ENCODE measurements around the gene HIF3A.

Gene HIF3A

DNA sequence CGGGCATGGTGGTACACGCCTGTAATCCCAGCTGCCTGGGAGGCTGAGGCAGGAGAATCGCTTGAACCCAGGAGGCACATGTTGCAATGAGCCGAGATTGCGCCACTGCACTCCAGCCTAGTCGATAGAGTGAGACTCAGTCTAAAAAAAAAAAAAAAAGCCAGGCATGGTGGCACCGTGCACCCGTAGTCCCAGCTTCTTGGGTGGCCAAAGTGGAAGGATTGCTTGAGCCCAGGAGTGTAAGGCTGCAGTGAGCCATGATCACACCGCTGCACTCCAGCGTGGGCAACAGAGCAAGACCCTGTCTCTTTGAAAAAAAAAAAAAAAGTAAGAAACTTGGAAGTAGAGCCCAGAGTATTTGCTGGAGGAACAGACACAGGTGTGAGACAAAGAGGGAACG lies 88.8 kb downstream of the HIF3A start:
- FAIRE-seq = no peak

DNA sequence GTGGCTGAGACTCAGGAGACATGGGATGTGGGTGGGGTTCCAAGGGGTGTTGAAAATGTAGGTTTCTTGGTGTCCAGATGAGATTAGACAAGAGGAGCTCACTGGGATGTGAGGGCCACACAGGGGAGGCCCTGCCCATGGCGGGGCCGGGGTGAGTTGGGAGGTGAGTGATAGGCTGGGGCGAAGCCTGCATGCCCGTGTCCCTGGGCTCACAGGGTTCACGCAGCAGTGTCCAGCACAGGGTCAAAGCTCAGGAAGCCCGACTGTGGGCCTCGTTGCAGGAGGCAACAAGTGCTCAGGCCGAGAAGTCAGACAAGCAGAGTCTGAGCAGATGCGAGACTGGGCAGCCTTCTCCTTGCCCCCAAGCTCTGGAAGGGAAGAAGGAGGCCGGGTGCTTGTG lies 89.3 kb downstream of the HIF3A start:
- no peak for FAIRE-seq

DNA sequence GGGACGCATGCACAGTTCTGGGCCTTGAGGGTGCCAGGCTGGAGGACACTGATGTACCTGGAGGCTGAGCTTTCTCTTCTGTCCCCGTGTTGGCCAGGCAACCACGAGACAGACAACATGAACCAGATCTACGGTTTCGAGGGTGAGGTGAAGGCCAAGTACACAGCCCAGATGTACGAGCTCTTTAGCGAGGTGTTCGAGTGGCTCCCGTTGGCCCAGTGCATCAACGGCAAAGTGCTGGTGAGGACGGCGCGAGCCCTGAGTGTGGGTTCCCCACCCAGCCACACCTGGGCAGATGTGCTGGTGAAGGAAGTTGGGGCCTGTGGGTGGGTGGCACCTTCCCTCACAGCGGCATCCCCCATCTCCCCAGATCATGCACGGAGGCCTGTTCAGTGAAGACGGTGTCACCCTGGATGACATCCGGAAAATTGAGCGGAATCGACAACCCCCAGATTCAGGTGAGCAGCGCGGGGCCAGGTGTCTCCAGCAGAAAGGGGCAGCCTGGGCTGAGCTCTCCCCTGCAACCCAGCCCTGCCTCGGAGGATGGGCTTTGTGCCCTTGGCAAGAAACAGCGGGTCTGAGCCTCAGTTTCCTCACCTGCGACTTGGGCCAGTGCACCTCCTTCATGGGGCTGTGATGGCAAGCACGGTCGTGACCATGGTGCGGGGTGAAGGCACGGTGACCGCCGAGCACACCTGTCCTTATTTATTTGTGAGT lies 90.3 kb downstream of the HIF3A start:
- no peak for FAIRE-seq

DNA sequence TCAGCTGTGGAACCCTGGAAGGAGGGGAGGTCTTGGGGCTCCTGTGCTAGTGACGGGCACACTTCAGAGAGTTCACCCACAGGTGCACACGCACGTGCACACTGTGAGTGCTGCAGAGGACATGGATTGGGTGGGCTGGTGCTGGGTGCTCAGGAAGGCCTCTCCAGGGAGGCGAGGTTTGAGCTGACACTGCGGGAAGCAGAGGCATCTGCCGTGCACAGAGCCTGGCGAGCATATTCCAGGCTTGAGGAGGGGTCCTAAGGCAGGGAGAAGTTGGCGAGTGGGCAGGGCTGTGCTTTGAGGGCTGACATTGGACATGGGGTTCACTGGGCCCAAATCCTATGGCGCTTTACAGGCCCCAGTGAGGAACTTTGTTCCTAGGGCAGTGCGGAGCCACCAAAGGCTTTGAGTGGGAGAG lies 90.9 kb downstream of the HIF3A start:
- FAIRE-seq = no peak

DNA sequence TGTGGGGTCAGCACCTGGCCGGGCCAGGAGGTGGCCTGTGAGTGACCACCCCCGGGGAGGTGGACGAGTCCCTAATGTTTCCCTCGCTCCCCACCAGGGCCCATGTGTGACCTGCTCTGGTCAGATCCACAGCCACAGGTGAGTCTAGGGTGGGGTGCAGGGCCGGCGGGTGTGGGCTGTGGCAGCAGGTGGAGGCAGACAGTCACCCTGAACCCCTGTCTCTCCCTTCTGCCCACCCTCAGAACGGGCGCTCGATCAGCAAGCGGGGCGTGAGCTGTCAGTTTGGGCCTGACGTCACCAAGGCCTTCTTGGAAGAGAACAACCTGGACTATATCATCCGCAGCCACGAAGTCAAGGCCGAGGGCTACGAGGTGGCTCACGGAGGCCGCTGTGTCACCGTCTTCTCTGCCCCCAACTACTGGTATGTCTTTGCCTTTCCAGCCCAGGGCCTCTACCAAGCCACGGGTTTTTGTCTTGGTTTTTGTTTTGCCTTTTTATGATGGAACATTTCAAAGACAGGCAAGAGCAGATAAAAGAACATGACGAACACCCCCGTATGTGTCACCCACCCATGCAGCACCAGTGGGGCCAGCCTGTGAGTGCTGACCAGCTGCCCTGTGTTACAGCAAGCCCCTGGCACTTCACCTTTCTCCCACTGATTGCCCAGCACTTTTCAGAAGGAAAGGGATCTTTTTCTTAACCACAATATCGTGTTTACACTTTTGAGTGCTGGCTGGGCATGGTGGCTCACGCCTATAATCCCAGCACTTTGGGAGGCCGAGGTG lies 91.7 kb downstream of the HIF3A start:
- no peak for FAIRE-seq

DNA sequence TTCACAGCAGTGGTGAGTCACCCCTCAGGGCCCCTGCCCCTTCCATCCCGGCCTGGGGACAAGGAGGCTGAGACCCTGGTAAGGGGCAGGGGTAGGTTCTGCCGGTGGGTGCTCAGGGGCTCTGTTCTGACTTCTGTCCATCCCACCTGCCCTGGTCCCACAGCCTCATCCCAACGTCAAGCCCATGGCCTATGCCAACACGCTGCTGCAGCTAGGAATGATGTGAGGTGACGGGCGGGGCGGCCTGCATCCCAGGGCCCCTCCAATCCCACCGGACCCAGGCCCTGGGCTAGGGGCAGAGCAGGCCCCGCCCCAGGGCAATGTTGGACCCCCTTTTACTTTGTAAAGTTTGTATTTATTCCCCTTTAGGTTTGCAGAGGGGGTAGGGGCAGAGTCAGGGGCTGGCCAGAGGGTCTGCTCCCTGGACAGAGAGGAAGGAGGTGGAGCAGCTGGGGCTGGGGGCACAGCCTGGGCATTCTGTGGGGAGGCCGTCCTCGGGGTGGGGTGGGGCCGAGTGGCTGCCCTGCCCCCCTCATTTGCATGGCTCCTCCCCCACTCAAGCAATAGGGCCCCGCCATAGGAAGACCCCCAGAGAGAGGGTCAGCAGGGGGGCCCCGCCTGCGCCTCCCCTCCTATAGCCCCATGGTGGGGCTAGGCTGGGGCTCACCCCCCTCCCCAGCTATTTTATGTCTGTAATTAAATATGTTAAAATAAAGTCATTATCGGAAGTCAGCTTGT lies 93.4 kb downstream of the HIF3A start:
- no peak for FAIRE-seq

DNA sequence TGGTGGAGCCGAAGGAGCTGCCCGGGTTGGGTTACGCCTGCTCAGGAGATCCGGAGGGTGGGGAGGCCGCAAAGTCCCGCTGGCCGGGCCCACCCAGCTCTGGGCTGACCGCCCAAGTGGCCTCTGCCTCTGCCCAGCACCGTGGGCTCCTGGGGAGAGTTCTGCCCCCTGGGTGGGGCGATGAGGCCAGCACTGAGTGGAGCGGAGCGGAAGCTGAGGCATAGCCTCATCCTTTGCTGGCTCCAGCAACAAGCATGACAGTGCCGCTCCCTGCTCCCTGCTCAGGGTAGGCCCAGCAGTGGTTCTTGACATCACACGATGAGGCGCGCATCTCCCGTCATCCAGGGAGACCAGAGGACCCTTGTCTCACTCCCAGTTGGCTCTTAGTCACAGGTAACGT lies 94.0 kb downstream of the HIF3A start:
- no peak for FAIRE-seq

DNA sequence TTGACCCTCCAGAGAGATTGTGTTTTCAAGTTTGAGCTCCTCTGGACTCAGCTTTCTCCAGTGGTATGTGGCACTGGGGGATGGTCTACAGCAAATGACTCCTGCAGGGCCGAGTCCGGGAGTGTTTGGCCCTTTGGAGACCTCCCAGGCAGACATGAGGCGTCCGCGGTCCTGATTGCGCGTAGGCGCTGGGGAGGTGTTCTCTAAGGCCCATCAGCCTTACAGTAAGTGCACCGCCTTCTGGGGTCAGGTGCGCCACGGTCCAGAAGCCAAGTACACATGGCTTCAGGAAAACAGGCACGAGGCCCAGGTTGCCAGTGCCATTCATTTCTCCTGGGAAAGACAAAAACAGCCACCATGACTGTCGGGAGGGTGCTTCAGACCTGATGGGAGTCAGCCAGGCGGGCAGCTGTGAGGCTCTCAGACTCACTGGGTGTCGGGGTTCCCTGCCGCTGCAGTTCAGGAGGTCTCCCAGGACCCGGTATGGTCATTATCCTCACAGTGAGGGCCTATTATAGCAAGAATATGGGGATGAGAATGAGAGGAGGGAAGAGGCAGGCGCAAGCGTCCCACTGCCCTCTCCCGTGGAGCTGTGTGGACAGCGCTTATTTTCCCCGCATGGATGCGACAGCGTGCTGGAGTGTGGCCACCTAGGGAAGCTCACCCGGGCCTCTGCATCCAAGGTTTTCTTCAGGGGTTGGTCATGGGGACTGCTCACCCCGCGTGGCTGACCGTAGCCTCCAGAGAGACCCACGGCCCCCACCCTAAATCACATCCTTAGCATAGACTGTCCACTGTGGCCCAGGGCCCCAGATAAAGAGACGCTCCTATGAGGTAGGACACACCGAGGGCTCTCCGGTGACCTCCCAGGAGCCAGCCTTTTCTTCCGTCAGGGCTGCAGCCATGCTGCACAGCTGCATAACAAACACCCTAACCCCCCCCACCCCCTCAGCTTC lies 94.7 kb downstream of the HIF3A start:
- no peak for FAIRE-seq

DNA sequence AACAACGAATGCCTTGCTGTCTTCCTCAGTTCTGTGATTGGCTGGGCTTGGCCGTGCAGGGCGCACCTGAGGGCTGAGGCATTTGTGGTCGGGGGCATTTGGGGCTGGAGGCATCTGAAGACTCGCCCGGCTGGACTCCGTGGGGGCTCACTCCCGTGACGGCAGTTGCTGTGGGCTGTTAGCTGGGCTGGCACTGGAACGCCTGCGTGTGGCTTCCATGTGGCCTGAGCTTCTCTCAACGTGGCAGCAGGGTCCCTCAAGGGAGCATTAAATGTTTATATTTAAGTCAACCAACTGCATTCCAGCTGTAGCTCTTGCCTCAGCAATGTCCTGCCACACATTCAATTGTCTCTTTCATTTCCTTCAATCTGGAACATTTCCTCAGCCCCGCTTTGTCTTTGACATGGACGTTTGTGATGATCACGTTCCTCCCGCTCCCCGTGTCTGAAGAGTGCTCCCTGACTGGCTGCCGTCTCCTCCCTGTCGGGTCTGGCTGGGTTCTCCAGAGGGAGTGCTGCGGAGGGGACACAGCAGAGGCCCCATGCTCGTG lies 95.5 kb downstream of the HIF3A start:
- no peak for FAIRE-seq

DNA sequence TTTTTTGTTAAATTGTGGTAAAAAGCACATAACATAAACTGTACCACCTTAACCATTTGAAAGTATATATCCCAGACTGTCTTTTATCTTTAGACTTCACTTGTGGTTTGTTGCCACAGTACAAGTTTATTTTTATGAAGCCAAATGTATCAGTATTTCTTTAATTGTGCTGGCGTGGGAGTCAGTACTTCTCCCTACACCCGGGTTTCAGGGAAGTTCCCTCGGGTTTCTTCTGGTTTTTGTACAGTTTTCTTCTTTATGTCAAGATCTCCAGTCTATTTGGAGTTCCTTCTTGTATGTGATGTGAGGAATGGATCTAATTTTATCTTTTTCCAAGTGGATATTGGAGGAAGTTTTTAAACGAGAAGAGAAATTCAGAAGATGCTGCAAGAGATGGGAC lies 96.0 kb downstream of the HIF3A start:
- FAIRE-seq = peak; percentile 65
